Retinal pigment epithelial cell (primary cell): Measurements from ENCODE around the gene LYSMD2.
A peak's percentile ranks its signal among the peaks of the same experiment; 100 is the strongest.
"Not testable (repeated sequence)": the region's sequence is repeated elsewhere in the genome, so short reads cannot be mapped to it uniquely, and the experiment has no call there.

Experiments
- DNase-seq: peaks from one replicate; pipeline ENCODE4 v3.0.0-alpha.2; 2010; ENCODE audit warnings: low read depth
- H3K4me3 ChIP-seq: 2 replicates; pipeline ENCODE4 v1.5.1; 2011; ENCODE audit warnings: mild to moderate bottlenecking, low read length, control low read depth, moderate library complexity
- TF ChIP-seq, protein P1 (sequence below): conservative IDR thresholded peaks from 2 replicates; pipeline ENCODE4 v1.5.1; 2011; ENCODE audit warnings: low read depth, low read length, control low read depth, inconsistent platforms

LYSMD2 gene, protein sequence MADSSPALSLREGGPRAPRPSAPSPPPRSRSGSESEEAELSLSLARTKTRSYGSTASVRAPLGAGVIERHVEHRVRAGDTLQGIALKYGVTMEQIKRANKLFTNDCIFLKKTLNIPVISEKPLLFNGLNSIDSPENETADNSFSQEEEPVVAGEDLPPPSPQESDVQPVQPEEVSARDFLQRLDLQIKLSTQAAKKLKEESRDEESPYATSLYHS

DNA sequence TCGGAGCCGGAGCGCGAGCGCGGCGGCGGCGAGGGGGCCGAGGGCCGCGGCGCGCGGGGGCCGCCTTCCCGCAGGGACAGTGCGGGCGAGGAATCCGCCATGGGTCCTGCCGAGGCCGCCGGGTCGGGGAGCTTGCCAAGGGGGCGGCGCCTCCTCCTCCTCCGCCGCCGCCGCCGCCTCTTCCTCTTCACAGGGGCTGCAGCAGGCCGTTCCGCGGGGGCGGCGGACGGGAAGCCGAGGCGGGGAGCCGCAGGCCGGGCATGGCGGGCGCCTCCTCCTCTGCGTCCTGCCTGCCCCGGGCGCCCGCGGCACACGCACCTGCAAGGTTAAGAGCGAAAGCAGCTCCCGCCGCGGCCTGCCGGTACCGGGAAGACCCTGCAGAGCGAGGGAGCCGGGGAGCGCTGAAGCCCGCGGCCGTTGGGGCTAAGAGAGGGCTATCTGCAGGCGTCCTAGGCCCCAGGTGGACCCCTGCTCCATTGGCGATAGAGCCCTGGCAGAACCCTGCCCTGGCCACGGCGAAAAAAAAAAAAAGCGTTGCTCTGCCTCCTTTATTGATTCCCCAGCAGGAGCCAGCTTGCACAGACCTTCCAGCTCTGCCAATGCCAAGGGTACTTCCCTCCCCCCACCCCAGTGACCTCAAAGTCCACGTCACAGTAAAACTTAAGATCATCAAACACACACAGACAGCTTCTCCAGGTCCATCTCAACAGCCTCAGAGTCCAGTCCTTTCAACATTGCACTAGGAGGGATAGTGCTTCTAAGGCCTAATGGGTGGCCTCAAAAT, at the start of gene LYSMD2:
Gene LYSMD2 (minus strand): TSS at position 134 of the 784 bp plus-strand sequence. CDS start 33 bp downstream, at position 101.
- no peak for DNase-seq
- peak within 1 kb of the TSS; percentile 60 for H3K4me3 ChIP-seq
- TF ChIP-seq, protein P1, sequence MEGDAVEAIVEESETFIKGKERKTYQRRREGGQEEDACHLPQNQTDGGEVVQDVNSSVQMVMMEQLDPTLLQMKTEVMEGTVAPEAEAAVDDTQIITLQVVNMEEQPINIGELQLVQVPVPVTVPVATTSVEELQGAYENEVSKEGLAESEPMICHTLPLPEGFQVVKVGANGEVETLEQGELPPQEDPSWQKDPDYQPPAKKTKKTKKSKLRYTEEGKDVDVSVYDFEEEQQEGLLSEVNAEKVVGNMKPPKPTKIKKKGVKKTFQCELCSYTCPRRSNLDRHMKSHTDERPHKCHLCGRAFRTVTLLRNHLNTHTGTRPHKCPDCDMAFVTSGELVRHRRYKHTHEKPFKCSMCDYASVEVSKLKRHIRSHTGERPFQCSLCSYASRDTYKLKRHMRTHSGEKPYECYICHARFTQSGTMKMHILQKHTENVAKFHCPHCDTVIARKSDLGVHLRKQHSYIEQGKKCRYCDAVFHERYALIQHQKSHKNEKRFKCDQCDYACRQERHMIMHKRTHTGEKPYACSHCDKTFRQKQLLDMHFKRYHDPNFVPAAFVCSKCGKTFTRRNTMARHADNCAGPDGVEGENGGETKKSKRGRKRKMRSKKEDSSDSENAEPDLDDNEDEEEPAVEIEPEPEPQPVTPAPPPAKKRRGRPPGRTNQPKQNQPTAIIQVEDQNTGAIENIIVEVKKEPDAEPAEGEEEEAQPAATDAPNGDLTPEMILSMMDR = no peak

DNA sequence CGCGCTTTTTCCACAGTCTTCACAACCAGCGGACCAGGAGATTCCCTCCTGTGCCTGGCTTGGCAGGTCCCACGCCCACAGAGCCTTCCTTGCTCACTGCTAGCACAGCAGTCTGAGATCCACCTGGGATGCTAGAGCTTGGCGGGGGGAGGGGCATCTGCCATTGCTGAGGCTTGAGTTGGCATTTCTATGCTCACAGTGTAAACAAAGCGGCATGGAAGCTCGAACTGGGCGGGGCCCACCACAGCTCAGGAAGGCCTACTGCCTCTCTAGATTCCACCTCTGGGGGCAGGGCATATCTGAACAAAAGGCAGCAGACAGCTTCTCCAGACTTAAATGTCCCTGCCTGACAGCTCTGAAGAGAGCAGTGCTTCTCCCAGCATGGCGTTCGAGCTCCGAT, 49.7 kb upstream of the LYSMD2 start:
- not testable (repeated sequence) for DNase-seq, H3K4me3 ChIP-seq

DNA sequence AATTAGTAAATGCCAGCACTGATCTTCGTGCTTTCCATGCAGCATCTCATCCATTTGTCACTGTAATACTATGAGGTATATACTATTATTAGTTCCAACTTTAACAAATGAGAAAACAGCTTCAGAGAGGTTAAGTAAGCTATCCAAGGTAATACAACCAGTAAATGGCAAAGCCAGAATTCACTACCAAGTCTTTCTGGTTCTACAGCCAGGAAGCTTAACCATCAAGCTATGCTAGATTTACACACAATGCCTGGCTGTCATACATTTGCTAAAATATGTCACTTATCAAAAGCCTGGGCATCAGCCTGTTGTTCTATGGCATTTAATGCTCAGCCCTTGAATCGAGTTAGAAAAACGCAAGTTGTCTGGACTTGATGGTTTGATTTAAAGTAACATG, 46.5 kb upstream of the LYSMD2 start:
- TF ChIP-seq, protein P1 = no peak
- H3K4me3 ChIP-seq = no peak overlapping the region
- DNase-seq = no peak

DNA sequence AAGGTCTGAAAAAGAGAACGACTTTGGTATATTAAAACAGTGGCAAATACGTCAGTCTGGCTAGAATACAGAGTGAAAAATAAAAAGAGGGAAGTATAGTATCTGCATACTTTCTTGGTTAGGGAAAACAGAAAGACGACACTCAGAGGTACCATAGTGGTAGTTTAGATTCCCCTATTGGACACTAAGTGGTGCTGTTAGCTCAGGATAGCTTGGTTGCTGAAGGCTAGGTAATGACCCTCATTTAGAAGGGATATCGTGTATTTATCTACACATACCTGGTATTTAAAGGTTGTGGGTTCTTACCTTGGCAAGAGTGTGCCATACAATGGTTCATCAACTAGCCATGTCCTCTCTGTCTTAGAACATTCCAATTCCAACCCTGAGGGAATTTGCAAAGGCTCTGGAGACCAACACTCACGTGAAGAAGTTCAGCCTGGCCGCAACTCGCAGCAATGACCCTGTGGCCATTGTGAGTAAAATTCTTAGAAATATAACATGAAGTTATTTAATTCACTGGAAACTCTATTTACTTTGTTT, 45.0 kb upstream of the LYSMD2 start:
- no peak for DNase-seq
- TF ChIP-seq, protein P1 = peak; percentile 37

DNA sequence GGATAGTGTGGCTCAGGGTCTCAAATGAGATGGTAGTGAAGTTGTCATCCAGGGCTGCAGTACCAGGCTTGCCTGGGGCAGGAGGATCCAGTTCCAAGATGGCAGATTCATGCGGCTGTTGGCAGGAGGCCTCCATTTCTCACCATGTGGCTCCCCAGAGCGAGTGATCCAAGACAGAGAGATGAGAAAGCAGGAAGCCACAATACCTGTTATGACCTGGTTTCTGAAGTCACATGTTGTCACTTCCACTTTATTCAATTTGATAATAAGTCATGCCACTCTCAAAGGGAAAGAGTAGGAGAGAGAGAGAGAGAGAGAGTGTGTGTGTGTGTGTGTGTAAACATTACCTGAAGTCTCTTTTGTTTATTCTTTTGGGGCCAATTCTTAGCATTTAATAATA, 44.1 kb upstream of the LYSMD2 start:
- no peak for DNase-seq
- no peak overlapping the region for H3K4me3 ChIP-seq
- TF ChIP-seq, protein P1 = no peak

More for the DNA sequence above, 45.0 kb upstream of the LYSMD2 start:
- no peak overlapping the region for H3K4me3 ChIP-seq

DNA sequence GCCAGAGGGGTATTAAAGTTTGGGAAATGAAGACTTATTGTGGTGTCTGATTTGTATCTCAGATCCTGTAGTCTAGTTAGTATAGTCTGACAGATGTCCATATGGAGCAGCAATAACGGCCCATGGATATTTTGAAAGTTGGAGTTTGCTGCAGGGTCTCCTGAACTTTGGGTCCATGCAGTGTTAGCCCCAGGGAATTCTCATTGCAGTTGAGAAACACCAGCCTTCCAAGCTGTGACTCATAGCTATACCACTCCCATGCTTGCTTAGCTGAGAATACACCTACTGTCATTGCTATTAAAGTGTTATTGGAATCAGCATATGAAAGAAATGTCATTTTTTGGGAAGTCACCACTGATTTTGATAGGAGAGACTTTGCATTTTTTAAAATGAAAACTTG, 43.2 kb upstream of the LYSMD2 start:
- TF ChIP-seq, protein P1 = no peak
- H3K4me3 ChIP-seq = no peak overlapping the region
- no peak for DNase-seq

DNA sequence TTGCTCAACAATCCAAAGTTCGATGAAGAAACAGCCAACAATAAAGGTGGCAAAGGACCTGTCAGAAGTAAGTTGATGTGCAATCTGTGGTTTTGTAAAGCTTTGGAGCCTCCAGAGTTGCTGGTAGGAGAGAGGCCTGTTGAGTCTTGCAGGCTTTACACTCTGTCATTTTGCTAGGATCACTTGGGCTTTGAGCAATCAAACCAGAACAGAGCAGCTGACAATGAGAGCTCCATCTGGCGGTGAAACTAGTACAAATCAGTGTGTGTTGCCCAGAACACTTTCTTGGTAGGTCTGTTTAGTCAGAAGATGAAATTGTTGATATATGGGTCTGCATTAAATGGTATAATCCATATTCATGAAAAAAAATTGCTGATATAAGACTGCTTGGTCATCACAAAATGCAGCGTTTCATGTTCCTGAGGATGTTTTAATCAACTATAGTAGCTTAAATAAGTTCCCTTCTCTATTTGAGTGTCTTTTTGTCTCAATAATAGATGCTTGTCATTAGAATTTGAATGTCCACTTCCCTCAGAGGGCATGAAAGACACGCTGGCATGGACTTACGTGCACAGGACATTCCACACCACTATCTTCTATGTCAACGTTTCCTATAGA, 39.6 kb upstream of the LYSMD2 start:
- no peak for DNase-seq
- no peak overlapping the region for H3K4me3 ChIP-seq
- TF ChIP-seq, protein P1 = peak; percentile 83
